Liver (tissue), 3 donors: Measurements from ENCODE around the gene SLF1.

Experiments
- EGR1 ChIP-seq, 2 donors: IDR thresholded peaks; 2 replicates each; pipeline ENCODE4 v1.6.1; 2016 to 2018; ENCODE audit warnings: antibody characterized with exemption in 2 of 2, low read depth in 2 of 2
- FOXA1 ChIP-seq: IDR thresholded peaks from 2 replicates; pipeline ENCODE4 v1.6.1; 2016; ENCODE audit warnings: antibody characterized with exemption
- GABPA ChIP-seq, 2 donors: IDR thresholded peaks in 1 of 2; conservative IDR thresholded peaks in 1 of 2; 2 replicates each; pipeline ENCODE4 v1.6.1; 2016; ENCODE audit warnings: antibody characterized with exemption in 2 of 2, mild to moderate bottlenecking in 1 of 2, moderate library complexity in 1 of 2
- JUND ChIP-seq, 2 donors: IDR thresholded peaks; 2 replicates each; pipeline ENCODE4 v1.6.1; 2016; ENCODE audit warnings: antibody characterized with exemption in 2 of 2
- RAD21 ChIP-seq, 2 donors: IDR thresholded peaks; 2 replicates each; pipeline ENCODE4 v1.6.1; 2016; ENCODE audit warnings: antibody characterized with exemption in 2 of 2, mild to moderate bottlenecking in 2 of 2
- SP1 ChIP-seq: IDR thresholded peaks from 2 replicates; pipeline ENCODE4 v1.6.1; 2018; ENCODE audit warnings: antibody characterized with exemption, mild to moderate bottlenecking
- TAF1 ChIP-seq: conservative IDR thresholded peaks from 2 replicates; pipeline ENCODE4 v1.6.1; 2016; ENCODE audit warnings: antibody characterized with exemption, mild to moderate bottlenecking
- YY1 ChIP-seq: IDR thresholded peaks from 2 replicates; pipeline ENCODE4 v1.6.1; 2016; ENCODE audit warnings: antibody characterized with exemption, mild to moderate bottlenecking
- TF ChIP-seq, protein P1 (sequence below): fragments of 150-350 bp; IDR thresholded peaks from 2 replicates; pipeline ENCODE4 v1.5.1; 2017; ENCODE audit warnings: improper control_type of control experiment, low read depth, low read length; ENCODE audit not compliant: missing input control
- TF ChIP-seq, protein P2 (sequence below): IDR thresholded peaks from 2 replicates; pipeline ENCODE4 v1.6.1; 2016; ENCODE audit warnings: antibody characterized with exemption, mild to moderate bottlenecking
- TF ChIP-seq, protein P3 (sequence below): IDR thresholded peaks from 2 replicates; pipeline ENCODE4 v1.6.1; 2016; ENCODE audit warnings: antibody characterized with exemption
- TF ChIP-seq, protein P4 (sequence below): IDR thresholded peaks from 2 replicates; pipeline ENCODE4 v1.6.1; 2016; ENCODE audit warnings: antibody characterized with exemption
- TF ChIP-seq, protein P5 (sequence below): IDR thresholded peaks from 2 replicates; pipeline ENCODE4 v1.6.1; 2016; ENCODE audit warnings: antibody characterized with exemption
- donor health status: healthy.
- donor health status: healthy.

DNA sequence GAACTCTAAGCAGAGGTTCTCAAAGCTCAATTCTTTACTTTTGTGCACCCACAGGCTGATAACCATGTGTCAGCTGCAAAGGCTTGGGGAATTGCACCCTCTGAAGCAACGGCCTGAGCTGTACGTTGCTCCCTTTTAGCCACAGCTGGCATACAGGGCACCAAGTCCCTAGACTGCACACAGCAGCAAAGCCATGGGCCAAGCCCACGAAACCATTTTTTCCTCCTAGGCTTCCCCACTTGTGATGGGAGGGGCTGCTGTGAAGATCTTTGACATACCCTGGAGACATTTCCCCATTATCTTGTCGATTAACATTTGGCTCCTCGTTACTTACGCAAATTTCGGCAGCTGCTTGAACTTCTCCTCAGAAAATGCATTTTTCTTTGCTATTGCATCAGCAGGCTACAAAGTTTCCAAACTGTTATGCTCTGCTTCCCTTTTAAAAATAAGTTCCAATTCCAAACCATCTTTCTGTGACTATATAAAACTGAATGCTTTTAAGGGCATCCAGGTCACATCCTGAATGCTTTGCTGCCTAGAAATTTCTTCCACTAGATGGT, 23.1 kb upstream of the SLF1 start:
- TF ChIP-seq JUND (IDR thresholded peaks at IDR 0.05): no peak
- TF ChIP-seq, protein P1, sequence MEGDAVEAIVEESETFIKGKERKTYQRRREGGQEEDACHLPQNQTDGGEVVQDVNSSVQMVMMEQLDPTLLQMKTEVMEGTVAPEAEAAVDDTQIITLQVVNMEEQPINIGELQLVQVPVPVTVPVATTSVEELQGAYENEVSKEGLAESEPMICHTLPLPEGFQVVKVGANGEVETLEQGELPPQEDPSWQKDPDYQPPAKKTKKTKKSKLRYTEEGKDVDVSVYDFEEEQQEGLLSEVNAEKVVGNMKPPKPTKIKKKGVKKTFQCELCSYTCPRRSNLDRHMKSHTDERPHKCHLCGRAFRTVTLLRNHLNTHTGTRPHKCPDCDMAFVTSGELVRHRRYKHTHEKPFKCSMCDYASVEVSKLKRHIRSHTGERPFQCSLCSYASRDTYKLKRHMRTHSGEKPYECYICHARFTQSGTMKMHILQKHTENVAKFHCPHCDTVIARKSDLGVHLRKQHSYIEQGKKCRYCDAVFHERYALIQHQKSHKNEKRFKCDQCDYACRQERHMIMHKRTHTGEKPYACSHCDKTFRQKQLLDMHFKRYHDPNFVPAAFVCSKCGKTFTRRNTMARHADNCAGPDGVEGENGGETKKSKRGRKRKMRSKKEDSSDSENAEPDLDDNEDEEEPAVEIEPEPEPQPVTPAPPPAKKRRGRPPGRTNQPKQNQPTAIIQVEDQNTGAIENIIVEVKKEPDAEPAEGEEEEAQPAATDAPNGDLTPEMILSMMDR: no peak
- TF ChIP-seq GABPA (IDR thresholded peaks at IDR 0.05 in 1 of 2, conservative IDR thresholded peaks at IDR 0.05 in 1 of 2): no peak
- TF ChIP-seq TAF1: no peak
- TF ChIP-seq RAD21 (IDR thresholded peaks at IDR 0.05): no peak
- TF ChIP-seq, protein P2, sequence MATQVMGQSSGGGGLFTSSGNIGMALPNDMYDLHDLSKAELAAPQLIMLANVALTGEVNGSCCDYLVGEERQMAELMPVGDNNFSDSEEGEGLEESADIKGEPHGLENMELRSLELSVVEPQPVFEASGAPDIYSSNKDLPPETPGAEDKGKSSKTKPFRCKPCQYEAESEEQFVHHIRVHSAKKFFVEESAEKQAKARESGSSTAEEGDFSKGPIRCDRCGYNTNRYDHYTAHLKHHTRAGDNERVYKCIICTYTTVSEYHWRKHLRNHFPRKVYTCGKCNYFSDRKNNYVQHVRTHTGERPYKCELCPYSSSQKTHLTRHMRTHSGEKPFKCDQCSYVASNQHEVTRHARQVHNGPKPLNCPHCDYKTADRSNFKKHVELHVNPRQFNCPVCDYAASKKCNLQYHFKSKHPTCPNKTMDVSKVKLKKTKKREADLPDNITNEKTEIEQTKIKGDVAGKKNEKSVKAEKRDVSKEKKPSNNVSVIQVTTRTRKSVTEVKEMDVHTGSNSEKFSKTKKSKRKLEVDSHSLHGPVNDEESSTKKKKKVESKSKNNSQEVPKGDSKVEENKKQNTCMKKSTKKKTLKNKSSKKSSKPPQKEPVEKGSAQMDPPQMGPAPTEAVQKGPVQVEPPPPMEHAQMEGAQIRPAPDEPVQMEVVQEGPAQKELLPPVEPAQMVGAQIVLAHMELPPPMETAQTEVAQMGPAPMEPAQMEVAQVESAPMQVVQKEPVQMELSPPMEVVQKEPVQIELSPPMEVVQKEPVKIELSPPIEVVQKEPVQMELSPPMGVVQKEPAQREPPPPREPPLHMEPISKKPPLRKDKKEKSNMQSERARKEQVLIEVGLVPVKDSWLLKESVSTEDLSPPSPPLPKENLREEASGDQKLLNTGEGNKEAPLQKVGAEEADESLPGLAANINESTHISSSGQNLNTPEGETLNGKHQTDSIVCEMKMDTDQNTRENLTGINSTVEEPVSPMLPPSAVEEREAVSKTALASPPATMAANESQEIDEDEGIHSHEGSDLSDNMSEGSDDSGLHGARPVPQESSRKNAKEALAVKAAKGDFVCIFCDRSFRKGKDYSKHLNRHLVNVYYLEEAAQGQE: no peak
- TF ChIP-seq, protein P3, sequence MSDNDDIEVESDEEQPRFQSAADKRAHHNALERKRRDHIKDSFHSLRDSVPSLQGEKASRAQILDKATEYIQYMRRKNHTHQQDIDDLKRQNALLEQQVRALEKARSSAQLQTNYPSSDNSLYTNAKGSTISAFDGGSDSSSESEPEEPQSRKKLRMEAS: no peak
- TF ChIP-seq SP1: no peak
- TF ChIP-seq, protein P4, sequence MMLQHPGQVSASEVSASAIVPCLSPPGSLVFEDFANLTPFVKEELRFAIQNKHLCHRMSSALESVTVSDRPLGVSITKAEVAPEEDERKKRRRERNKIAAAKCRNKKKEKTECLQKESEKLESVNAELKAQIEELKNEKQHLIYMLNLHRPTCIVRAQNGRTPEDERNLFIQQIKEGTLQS: no peak
- no peak for TF ChIP-seq FOXA1
- TF ChIP-seq, protein P5, sequence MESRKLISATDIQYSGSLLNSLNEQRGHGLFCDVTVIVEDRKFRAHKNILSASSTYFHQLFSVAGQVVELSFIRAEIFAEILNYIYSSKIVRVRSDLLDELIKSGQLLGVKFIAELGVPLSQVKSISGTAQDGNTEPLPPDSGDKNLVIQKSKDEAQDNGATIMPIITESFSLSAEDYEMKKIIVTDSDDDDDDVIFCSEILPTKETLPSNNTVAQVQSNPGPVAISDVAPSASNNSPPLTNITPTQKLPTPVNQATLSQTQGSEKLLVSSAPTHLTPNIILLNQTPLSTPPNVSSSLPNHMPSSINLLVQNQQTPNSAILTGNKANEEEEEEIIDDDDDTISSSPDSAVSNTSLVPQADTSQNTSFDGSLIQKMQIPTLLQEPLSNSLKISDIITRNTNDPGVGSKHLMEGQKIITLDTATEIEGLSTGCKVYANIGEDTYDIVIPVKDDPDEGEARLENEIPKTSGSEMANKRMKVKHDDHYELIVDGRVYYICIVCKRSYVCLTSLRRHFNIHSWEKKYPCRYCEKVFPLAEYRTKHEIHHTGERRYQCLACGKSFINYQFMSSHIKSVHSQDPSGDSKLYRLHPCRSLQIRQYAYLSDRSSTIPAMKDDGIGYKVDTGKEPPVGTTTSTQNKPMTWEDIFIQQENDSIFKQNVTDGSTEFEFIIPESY: no peak
- no peak for TF ChIP-seq YY1
- TF ChIP-seq EGR1 (IDR thresholded peaks at IDR 0.05; ENCODE audit: low read depth in 2 of 2): no peak
